ENCODE measurements around the gene AHCYL1.
"Not testable (repeated sequence)": the region's sequence is repeated elsewhere in the genome, so short reads cannot be mapped to it uniquely, and the experiment has no call there.

Gene AHCYL1

DNA sequence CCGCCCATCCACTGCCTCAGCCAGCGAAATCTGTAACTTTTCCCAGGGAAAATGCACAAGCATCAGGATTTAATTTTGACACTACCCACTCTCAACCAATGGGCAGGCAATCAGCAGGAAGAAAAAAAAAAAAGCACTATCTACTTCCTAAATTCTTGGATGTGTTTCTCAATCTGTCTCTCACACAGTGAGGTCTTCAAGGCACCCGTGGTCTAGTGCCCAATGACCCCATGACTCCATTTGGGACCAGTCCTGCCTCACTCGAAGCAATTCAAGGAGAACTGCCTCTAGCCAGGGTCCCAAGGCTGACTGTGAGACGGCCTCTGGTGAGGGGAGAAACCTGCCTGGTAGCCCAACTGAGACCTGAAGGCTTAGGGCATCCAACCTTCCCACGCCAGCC is 38.1 kb upstream of the AHCYL1 start:
- no peak overlapping the region for H3K4me3 ChIP-seq (replicated peaks; ENCODE audit: low read depth, low read length)
- TF ChIP-seq, protein P1, sequence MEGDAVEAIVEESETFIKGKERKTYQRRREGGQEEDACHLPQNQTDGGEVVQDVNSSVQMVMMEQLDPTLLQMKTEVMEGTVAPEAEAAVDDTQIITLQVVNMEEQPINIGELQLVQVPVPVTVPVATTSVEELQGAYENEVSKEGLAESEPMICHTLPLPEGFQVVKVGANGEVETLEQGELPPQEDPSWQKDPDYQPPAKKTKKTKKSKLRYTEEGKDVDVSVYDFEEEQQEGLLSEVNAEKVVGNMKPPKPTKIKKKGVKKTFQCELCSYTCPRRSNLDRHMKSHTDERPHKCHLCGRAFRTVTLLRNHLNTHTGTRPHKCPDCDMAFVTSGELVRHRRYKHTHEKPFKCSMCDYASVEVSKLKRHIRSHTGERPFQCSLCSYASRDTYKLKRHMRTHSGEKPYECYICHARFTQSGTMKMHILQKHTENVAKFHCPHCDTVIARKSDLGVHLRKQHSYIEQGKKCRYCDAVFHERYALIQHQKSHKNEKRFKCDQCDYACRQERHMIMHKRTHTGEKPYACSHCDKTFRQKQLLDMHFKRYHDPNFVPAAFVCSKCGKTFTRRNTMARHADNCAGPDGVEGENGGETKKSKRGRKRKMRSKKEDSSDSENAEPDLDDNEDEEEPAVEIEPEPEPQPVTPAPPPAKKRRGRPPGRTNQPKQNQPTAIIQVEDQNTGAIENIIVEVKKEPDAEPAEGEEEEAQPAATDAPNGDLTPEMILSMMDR (IDR thresholded peaks at IDR 0.05; ENCODE audit: low read depth, low read length, missing control alignments): no peak
- DNase-seq (ENCODE audit: extremely low read depth, low read depth): no peak

DNA sequence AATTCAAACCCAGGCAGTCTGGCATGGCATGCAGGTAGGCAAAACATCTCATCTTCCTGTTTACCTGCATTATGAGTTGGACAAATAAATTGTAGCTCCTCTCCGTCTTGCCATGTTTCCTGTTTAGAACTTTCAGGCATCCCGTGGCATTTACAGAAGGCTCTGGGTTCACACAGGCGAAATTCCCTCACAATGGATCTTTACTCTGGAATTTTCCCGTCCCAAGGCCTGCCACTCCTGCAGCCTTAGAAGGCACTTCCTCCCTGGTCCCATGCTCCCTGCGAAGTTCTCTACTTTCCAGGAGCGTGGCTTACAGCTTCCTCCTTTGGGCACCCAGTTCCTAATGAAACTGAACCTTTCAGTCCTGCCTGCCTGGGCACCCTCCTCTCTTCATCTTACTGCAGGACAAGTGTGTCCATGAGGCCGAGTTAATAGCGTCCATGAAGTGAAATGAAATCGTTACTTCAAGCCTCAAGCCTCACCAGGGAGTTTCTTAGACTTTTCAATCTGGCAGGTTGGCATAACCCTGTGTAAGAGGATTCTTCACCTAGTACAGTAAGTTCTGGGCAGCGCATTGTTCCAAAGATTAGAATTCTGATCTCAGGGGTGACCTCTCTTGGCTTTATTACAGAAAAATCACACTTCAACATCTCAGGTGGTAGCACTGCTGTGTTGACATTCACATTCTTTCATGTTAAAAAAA is 36.8 kb upstream of the AHCYL1 start:
- TF ChIP-seq, protein P1 (IDR thresholded peaks at IDR 0.05; ENCODE audit: low read depth, low read length, missing control alignments): no peak
- no peak overlapping the region for H3K4me3 ChIP-seq (replicated peaks; ENCODE audit: low read depth, low read length)
- no peak for DNase-seq (ENCODE audit: extremely low read depth, low read depth)

DNA sequence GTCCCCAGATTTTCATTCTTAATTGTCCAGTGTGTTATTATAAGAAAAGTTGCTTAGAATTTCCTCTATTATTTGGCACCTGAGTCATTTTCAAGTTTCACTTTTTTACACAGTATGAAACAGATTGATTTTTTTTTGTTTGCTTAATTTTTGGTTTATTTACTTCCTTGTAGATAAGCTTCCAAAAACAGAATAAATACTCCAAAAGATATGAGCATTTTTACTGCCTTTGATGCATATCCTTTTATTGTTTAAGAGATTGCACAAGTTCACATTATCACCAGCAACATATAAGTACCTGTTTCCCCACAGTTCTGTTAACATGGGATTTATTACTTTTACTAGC is 36.3 kb upstream of the AHCYL1 start:
- DNase-seq (ENCODE audit: extremely low read depth, low read depth): no peak
- H3K4me3 ChIP-seq (replicated peaks; ENCODE audit: low read depth, low read length): no peak overlapping the region
- TF ChIP-seq, protein P1 (IDR thresholded peaks at IDR 0.05; ENCODE audit: low read depth, low read length, missing control alignments): no peak

DNA sequence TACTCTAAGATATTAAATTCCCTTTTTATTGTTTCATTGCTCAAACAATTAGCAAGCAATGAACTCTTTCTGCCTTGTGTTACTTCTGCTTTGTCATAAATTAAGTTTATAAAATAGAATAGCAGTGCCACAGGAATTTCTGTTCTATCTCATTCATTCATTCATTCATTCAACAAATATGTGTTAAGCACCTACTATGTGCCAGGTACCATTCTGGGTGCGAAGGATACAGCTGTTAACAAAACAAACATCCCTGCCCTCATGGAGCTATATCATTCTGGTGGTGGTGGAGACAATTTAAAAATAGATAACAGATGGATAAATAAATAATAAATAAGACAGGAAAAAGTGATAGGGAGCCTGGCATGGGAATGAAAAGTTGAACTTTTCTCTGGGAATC is 34.5 kb upstream of the AHCYL1 start:
- no peak overlapping the region for H3K4me3 ChIP-seq (replicated peaks; ENCODE audit: low read depth, low read length)
- no peak for DNase-seq (ENCODE audit: extremely low read depth, low read depth)
- TF ChIP-seq, protein P1 (IDR thresholded peaks at IDR 0.05; ENCODE audit: low read depth, low read length, missing control alignments): no peak

DNA sequence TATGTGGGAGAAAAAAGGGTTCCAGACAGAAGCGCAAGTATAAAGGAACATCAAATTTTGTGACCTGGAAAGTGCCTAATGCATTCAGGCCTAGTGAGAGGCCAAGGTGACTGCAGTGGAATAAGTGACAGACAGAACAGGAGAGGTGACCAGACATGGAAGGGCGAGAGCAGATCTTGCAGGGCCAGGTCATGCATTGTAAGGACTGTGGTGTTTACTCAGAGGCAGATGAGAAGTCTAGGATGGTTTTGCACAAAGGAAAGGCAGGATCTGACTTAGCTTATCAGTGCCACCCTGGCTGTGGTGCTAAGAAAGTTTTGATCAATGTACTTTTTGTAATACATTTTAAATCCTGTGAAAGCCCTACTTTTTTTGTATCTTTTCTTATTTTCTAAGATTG is 34.1 kb upstream of the AHCYL1 start:
- TF ChIP-seq, protein P1 (IDR thresholded peaks at IDR 0.05; ENCODE audit: low read depth, low read length, missing control alignments): no peak
- no peak overlapping the region for H3K4me3 ChIP-seq (replicated peaks; ENCODE audit: low read depth, low read length)
- DNase-seq (ENCODE audit: extremely low read depth, low read depth): no peak

DNA sequence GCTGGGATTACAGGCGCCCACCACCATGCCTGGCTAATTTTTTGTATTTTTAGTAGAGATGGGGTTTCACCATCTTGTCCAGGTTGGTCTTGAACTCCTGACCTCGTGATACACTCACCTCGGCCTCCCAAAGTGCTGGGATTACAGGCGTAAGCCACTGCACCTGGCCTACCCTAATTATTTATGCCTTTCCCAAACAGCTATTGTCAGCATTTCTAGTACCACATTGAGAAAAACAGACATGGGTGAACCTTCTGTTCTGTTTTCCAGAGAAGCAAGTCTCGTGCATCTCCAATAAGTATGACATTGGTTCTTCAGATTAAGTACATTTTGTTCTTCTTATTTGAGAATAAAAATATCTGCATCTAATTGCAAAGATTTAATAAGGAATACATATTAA is 33.1 kb upstream of the AHCYL1 start:
- DNase-seq (ENCODE audit: extremely low read depth, low read depth); H3K4me3 ChIP-seq (replicated peaks; ENCODE audit: low read depth, low read length): not testable (repeated sequence)

DNA sequence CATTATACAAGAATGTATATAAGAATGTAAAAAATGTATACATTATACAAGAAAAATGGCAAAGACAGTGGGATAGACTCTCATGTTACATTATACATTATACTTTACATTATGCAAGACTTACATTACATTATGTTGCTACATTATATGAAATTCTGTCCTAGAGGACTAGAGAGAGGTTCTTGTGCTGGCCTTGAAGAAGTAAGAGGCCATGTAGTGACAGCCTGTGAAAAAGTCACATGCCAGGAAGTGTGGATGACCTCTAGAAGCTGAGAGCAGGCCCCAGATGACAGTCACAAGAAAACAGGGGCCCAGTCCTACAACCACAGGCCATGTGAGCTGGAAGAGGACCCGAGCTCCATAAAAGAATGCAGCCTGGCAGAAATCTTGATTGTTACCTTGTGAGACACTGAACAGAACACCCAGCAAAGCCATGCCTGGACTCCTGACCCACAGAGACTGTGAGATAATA is 30.5 kb upstream of the AHCYL1 start:
- TF ChIP-seq, protein P1 (IDR thresholded peaks at IDR 0.05; ENCODE audit: low read depth, low read length, missing control alignments): no peak
- H3K4me3 ChIP-seq (replicated peaks; ENCODE audit: low read depth, low read length): no peak overlapping the region
- DNase-seq (ENCODE audit: extremely low read depth, low read depth): no peak
